ENCODE data around the gene DLG1. TPM values are rescaled to one million over a fixed set of nuclear protein-coding genes. Genes with fewer than 3 reads are reported as not detected.

Gene DLG1
- total RNA-seq, 2 donors from 2014 or later: 59.0 to 98.2 TPM

DNA sequence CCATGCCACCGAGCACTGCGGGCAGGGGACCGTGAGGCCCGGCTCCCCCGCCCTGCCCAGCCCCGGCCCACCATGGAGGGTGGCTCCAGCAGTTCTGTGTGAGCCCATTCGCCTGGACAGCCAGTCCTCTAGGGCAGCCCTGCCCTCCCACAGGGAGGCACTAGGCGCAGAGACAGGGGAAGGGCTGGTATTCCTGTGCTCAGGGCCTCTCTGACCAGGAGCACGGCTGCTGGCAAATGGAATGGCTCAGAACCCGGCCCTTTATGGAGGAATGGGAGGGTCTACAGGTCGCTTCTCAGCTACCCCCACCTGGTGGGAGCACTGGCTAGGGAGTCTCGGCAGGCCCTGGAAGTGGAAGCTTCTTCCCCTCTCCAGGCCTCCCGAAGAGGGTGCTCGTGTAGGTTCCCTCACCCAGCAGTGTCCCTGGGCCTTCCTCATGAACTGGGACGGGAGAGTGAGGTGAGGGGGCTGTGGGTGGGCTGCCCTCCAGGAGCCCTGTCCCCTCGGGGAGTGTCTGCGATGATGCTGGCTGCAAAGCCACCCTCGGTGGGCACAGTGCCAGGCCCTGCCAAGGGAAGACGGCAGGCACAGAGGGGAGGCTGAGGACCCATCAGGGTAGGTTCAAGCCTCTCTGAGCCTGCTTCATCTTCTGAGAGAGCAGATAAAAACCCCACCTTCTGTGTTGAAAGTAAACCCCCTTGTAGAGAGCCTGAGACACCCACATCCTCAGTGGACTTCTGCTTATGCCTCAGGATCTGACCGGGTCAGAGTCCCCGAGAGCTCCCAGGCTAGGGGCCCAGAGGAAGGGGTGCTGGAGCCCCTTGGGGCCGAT, 270.3 kb downstream of the DLG1 start:
- intact Hi-C loops (cut with DNase I): no loop called here
- Histone ChIP-seq H3K27ac (no peak overlapping the region), H3K27me3 (replicated peaks; ENCODE audit: insufficient read depth) (no peaks in the 10 kb centered on the region), H3K9me3 (no peaks in the 10 kb centered on the region), H3K36me3 (no peaks in the 10 kb centered on the region), H3K4me3 (no peak overlapping the region), H3K4me1 (replicated peaks) (peaks cover 6% of the 10 kb centered on the region)
- TF ChIP-seq CTCF (IDR thresholded peaks at IDR 0.05) (no peak), POLR2AphosphoS5 (IDR thresholded peaks at IDR 0.05) (no peak), POLR2A (IDR thresholded peaks at IDR 0.05) (no peak)
- 82% methylated on average over 22 of the region's 22 CpGs for WGBS
- no peak for DNase-seq (ENCODE audit: low spot score)

- Histone ChIP-seq H3K36me3 (no peaks in the 10 kb centered on the region), H3K4me1 (replicated peaks) (peaks cover 6% of the 10 kb centered on the region), H3K9me3 (no peaks in the 10 kb centered on the region), H3K4me3 (no peak overlapping the region), H3K27ac (no peak overlapping the region), H3K27me3 (replicated peaks; ENCODE audit: insufficient read depth) (no peaks in the 10 kb centered on the region)
- intact Hi-C loops (cut with DNase I): no loop called here
- WGBS: 94% methylated on average over 28 of the region's 29 CpGs
- no peak for DNase-seq (ENCODE audit: low spot score)
- TF ChIP-seq CTCF (IDR thresholded peaks at IDR 0.05): no peak
- no peak for TF ChIP-seq POLR2AphosphoS5 (IDR thresholded peaks at IDR 0.05)
- no peak for TF ChIP-seq POLR2A (IDR thresholded peaks at IDR 0.05)
These were observed 271.1 kb downstream of the DLG1 start for GRCh38 chr3:197027151-197027895.

DNA sequence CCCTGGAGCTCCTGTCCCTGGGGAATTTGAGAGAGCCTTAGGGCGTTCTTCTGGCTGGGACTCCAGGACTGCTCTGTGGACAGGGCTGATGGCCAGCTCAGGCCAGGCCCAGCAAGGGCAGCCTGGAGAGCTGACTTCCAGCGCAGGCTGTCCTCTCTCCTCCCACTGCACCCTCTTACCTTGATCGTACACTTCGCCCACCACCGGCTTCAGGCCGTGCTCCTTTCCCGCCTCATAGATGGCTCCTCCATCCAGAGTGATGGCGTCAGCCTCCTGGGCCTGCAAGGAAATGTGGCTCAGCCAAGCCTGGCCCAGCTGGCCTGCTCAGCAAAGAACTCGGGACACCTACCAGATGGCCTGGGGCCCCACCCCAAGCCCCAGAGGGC, 271.9 kb downstream of the DLG1 start:
- Histone ChIP-seq H3K9me3 (no peaks in the 10 kb centered on the region), H3K27ac (no peak overlapping the region), H3K36me3 (no peaks in the 10 kb centered on the region), H3K27me3 (replicated peaks; ENCODE audit: insufficient read depth) (no peaks in the 10 kb centered on the region), H3K4me1 (replicated peaks) (peaks cover 6% of the 10 kb centered on the region), H3K4me3 (no peak overlapping the region)
- TF ChIP-seq POLR2A (IDR thresholded peaks at IDR 0.05): no peak
- no peak for DNase-seq (ENCODE audit: low spot score)
- 97% methylated on average over 9 of the region's 9 CpGs for WGBS
- intact Hi-C loops (cut with DNase I): no loop called here

DNA sequence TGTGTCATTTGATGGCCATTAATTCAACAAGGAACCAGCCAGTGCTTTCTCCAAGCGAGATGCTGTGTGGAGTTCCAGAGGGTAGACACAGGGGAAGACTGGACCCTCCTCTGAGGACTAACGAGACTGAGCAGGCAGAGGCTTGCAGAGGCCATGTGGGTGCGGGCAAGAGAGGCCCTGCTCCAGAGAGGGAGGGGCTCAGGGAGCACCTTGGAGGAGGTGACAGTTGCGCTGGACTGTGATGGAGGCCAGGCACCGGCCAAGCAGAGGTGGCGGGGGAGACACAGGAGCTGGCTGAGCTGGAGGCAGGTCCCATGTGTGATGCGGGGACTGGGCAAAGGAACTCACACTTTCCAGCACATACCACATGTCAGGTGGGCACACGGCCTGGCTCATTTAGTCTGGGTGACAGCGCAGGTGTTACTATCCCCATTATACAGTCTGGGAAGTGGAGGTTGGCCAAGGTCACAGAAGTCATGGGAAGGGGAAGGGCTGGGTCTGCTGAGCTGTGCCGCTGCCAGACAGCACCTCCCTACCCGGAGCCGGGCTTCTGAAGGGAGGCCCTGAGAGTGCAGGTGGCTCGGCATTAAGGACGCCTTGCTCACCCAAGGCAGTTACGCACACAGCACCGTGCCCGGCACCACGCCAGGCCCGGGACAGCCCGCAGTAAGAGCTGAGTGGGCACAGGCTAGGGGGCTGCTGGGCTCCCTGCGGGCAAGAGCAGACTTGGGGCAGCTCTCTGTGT, 272.5 kb downstream of the DLG1 start:
- intact Hi-C loops (cut with DNase I): no loop called here
- H3K4me1 ChIP-seq (replicated peaks): peaks cover 6% of the 10 kb centered on the region
- no peaks in the 10 kb centered on the region for H3K27me3 ChIP-seq (replicated peaks; ENCODE audit: insufficient read depth)
- no peaks in the 10 kb centered on the region for H3K36me3 ChIP-seq
- TF ChIP-seq POLR2A (IDR thresholded peaks at IDR 0.05) (no peak), CTCF (IDR thresholded peaks at IDR 0.05) (no peak), POLR2AphosphoS5 (IDR thresholded peaks at IDR 0.05) (no peak)
- H3K9me3 ChIP-seq: no peaks in the 10 kb centered on the region
- WGBS: 89% methylated on average over 21 of the region's 21 CpGs
- no peak overlapping the region for H3K4me3 ChIP-seq
- H3K27ac ChIP-seq: no peak overlapping the region
- no peak for DNase-seq (ENCODE audit: low spot score)
